Measurements from ENCODE around the gene B3GNT9. TPM values are rescaled to one million over a fixed set of nuclear protein-coding genes. Genes with fewer than 3 reads are reported as not detected.

The B3GNT9 gene
- total and polyA plus RNA-seq, 8 donors: 16.2 to 29.4 (median 19.9) TPM

GRCh38 chr16:67163999-67164558 lies 13.3 kb upstream of the B3GNT9 start:
- H3K27ac ChIP-seq: no peak overlapping the region

GRCh38 chr16:67163164-67163998 lies 12.6 kb upstream of the B3GNT9 start:
- intact Hi-C loops (cut with DNase I): no loop called here
- H3K36me3 ChIP-seq: no peaks in the 10 kb centered on the region
- ATAC-seq (no peak), DNase-seq (no peak)
- peak overlapping the region; percentile 7 to 24 for H3K4me3 ChIP-seq
- H3K27me3 ChIP-seq: peaks cover 25 to 72% of the 10 kb centered on the region in 2 donors
- peaks cover 38 to 60% of the 10 kb centered on the region in 2 donors for H3K4me1 ChIP-seq
- TF ChIP-seq, protein P1, sequence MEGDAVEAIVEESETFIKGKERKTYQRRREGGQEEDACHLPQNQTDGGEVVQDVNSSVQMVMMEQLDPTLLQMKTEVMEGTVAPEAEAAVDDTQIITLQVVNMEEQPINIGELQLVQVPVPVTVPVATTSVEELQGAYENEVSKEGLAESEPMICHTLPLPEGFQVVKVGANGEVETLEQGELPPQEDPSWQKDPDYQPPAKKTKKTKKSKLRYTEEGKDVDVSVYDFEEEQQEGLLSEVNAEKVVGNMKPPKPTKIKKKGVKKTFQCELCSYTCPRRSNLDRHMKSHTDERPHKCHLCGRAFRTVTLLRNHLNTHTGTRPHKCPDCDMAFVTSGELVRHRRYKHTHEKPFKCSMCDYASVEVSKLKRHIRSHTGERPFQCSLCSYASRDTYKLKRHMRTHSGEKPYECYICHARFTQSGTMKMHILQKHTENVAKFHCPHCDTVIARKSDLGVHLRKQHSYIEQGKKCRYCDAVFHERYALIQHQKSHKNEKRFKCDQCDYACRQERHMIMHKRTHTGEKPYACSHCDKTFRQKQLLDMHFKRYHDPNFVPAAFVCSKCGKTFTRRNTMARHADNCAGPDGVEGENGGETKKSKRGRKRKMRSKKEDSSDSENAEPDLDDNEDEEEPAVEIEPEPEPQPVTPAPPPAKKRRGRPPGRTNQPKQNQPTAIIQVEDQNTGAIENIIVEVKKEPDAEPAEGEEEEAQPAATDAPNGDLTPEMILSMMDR (IDR thresholded peaks at IDR 0.05): no peak
- no peak overlapping the region for H3K27ac ChIP-seq
- no peaks in the 10 kb centered on the region for H3K9me3 ChIP-seq

More at GRCh38 chr16:67163999-67164558, 13.3 kb upstream of the B3GNT9 start:
- DNase-seq (peak in 1 of 4 donors; percentile 84), ATAC-seq (peak; percentile 1)
- Histone ChIP-seq H3K27me3 (peaks cover 25 to 79% of the 10 kb centered on the region in 2 donors), H3K9me3 (no peaks in the 10 kb centered on the region), H3K36me3 (no peaks in the 10 kb centered on the region), H3K4me3 (peak overlapping the region; percentile 7 to 24), H3K4me1 (peaks cover 38 to 54% of the 10 kb centered on the region in 2 donors)
- intact Hi-C loops (cut with DNase I): no loop called here
- TF ChIP-seq, protein P1 (IDR thresholded peaks at IDR 0.05): no peak

- Histone ChIP-seq H3K27ac (no peak overlapping the region), H3K4me3 (peak overlapping the region in 1 of 2 donors; percentile 7), H3K4me1 (peaks cover 38 to 67% of the 10 kb centered on the region in 2 donors), H3K36me3 (no peaks in the 10 kb centered on the region), H3K27me3 (peaks cover 25 to 65% of the 10 kb centered on the region in 2 donors), H3K9me3 (no peaks in the 10 kb centered on the region)
- intact Hi-C loops (cut with DNase I): no loop called here
- DNase-seq (no peak), ATAC-seq (no peak)
- TF ChIP-seq, protein P1 (IDR thresholded peaks at IDR 0.05): no peak
These were observed 11.8 kb upstream of the B3GNT9 start for GRCh38 chr16:67162506-67163163.

DNA sequence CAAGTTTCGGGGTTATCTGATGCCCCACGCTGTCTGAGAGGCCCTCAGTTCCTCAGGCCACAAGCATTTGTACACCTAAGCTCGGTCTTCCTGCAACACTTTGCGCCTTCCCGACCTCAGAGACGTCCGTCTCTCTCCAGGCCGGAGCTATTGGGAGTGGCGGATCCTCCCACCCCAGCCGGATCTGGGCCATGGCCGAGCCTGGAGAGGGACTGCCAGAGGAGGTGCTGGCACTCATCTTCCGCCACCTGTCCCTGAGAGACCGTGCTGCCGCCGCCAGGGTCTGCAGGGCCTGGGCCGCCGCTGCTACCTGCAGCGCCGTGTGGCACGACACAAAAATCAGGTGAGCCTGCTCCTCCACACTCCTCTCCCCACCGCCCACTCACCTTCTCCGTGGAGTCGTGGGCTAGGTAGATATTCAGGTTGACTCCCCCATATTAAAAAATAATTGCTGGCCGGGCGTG lies 10.8 kb upstream of the B3GNT9 start:
- no peak for DNase-seq
- Histone ChIP-seq H3K36me3 (no peaks in the 10 kb centered on the region), H3K4me3 (peak overlapping the region; percentile 96 to 97), H3K27ac (no peak overlapping the region), H3K4me1 (peaks cover 38 to 68% of the 10 kb centered on the region in 2 donors), H3K27me3 (peaks cover 25 to 55% of the 10 kb centered on the region in 2 donors), H3K9me3 (no peaks in the 10 kb centered on the region)
- TF ChIP-seq, protein P1 (IDR thresholded peaks at IDR 0.05): no peak
- no peak for ATAC-seq
- intact Hi-C loops (cut with DNase I): no loop called here

All from left lung (tissue), 10 donors.